Liver (tissue), 9 donors: ENCODE data around the gene PDE1C. TPM values are rescaled to one million over a fixed set of nuclear protein-coding genes. Genes with fewer than 3 reads are reported as not detected.

Experiments used
- DNase-seq: peaks from one replicate; pipeline ENCODE4 v3.0.0-alpha.2; 2017; ENCODE audit warnings: low spot score
- H3K27ac ChIP-seq, 2 donors: one replicate each; pipeline ENCODE4 v1.7.0; 2013; ENCODE audit warnings: inconsistent platforms in 2 of 2, low read length in 2 of 2, control low read depth in 1 of 2, low read depth in 1 of 2, mild to moderate bottlenecking in 1 of 2
- H3K27me3 ChIP-seq, 4 donors: one replicate each; pipeline versions ENCODE4 v1.6.1 to v1.7.0; 2013; ENCODE audit warnings: low read length in 3 of 4, inconsistent platforms in 1 of 4, mild to moderate bottlenecking in 1 of 4, moderate library complexity in 1 of 4; ENCODE audit not compliant: control insufficient read depth in 4 of 4, insufficient read depth in 4 of 4
- H3K36me3 ChIP-seq, 4 donors: one replicate each; pipeline versions ENCODE4 v1.6.1 to v1.7.0; 2013; ENCODE audit warnings: low read length in 3 of 4, mild to moderate bottlenecking in 3 of 4, low read depth in 1 of 4, moderate library complexity in 1 of 4; ENCODE audit not compliant: control insufficient read depth in 4 of 4, insufficient read depth in 3 of 4
- H3K4me1 ChIP-seq, 4 donors: one replicate each; pipeline versions ENCODE4 v1.6.1 to v1.7.0; 2013; ENCODE audit warnings: low read length in 3 of 4, mild to moderate bottlenecking in 3 of 4, moderate library complexity in 1 of 4; ENCODE audit not compliant: control insufficient read depth in 4 of 4, insufficient read depth in 4 of 4
- H3K4me3 ChIP-seq, 3 donors: one replicate each; pipeline versions ENCODE4 v1.6.1 to v1.7.0; 2013; ENCODE audit warnings: low read length in 3 of 3, control low read depth in 1 of 3, low read depth in 1 of 3, mild to moderate bottlenecking in 1 of 3
- H3K9ac ChIP-seq, 2 donors: one replicate each; pipeline ENCODE4 v1.7.0; 2013; ENCODE audit warnings: low read length in 2 of 2, mild to moderate bottlenecking in 2 of 2, moderate library complexity in 2 of 2, control low read depth in 1 of 2, low read depth in 1 of 2
- H3K9me3 ChIP-seq, 4 donors: one replicate each; pipeline versions ENCODE4 v1.6.1 to v1.7.0; 2013; ENCODE audit warnings: low read length in 3 of 4; ENCODE audit not compliant: control insufficient read depth in 4 of 4
- EGR1 ChIP-seq, 2 donors: IDR thresholded peaks; 2 replicates each; pipeline ENCODE4 v1.6.1; 2016 to 2018; ENCODE audit warnings: antibody characterized with exemption in 2 of 2, low read depth in 2 of 2
- FOXA1 ChIP-seq: IDR thresholded peaks from 2 replicates; pipeline ENCODE4 v1.6.1; 2016; ENCODE audit warnings: antibody characterized with exemption
- FOXA2 ChIP-seq: IDR thresholded peaks from 2 replicates; pipeline ENCODE4 v1.6.1; 2016; ENCODE audit warnings: antibody characterized with exemption
- GABPA ChIP-seq, 2 donors: IDR thresholded peaks in 1 of 2; conservative IDR thresholded peaks in 1 of 2; 2 replicates each; pipeline ENCODE4 v1.6.1; 2016; ENCODE audit warnings: antibody characterized with exemption in 2 of 2, mild to moderate bottlenecking in 1 of 2, moderate library complexity in 1 of 2
- HNF4G ChIP-seq: IDR thresholded peaks from 2 replicates; pipeline ENCODE4 v1.6.1; 2016; ENCODE audit warnings: antibody characterized with exemption
- JUND ChIP-seq, 2 donors: IDR thresholded peaks; 2 replicates each; pipeline ENCODE4 v1.6.1; 2016; ENCODE audit warnings: antibody characterized with exemption in 2 of 2
- RAD21 ChIP-seq, 2 donors: IDR thresholded peaks; 2 replicates each; pipeline ENCODE4 v1.6.1; 2016; ENCODE audit warnings: antibody characterized with exemption in 2 of 2, mild to moderate bottlenecking in 2 of 2
- TAF1 ChIP-seq: conservative IDR thresholded peaks from 2 replicates; pipeline ENCODE4 v1.6.1; 2016; ENCODE audit warnings: antibody characterized with exemption, mild to moderate bottlenecking
- WGBS: extraction: QIAGEN DNeasy Blood & Tissue Kit; methylation state at CpG from one replicate; pipeline ENCODE4 v1.1.7; 2013; 5-methylcytosine and 5-hydroxymethylcytosine counted together
- polyA plus RNA-seq, 2 donors: library from polyadenylated mRNA; stranded (reverse) in 1 of 2; unstranded in 1 of 2; fragments of 200-250 nt in 1 of 2; fragments of >200 nt in 1 of 2; fragmentation: Nextera tagmentation in 1 of 2; extraction: Ambion mirVana in 1 of 2; gene quantifications; one replicate each; pipeline versions ENCODE4 v1.2.1 to v1.2.3, GENCODE V29; 2013 to 2015
- total RNA-seq, 2 donors: library from RNA; depleted of rRNA; stranded (reverse); fragments of >200 nt; gene quantifications; one replicate each; pipeline ENCODE4 v1.2.3, GENCODE V29; 2014
- TF ChIP-seq, protein P1 (sequence below): fragments of 150-350 bp; IDR thresholded peaks from 2 replicates; pipeline ENCODE4 v1.5.1; 2017; ENCODE audit warnings: improper control_type of control experiment, low read depth, low read length; ENCODE audit not compliant: missing input control
- TF ChIP-seq, protein P2 (sequence below): IDR thresholded peaks from 2 replicates; pipeline ENCODE4 v1.6.1; 2016; ENCODE audit warnings: antibody characterized with exemption, mild to moderate bottlenecking
- TF ChIP-seq, protein P3 (sequence below): IDR thresholded peaks from 2 replicates; pipeline ENCODE4 v1.6.1; 2016; ENCODE audit warnings: antibody characterized with exemption
- donor health status: healthy.
- donor health status: healthy.
- donor health status: healthy.
- donor health status: healthy.
- donor health status: healthy.

The PDE1C gene
- total and polyA plus RNA-seq, 4 donors = 0.05 to 0.92 (median 0.47) TPM; not detected in 1

DNA sequence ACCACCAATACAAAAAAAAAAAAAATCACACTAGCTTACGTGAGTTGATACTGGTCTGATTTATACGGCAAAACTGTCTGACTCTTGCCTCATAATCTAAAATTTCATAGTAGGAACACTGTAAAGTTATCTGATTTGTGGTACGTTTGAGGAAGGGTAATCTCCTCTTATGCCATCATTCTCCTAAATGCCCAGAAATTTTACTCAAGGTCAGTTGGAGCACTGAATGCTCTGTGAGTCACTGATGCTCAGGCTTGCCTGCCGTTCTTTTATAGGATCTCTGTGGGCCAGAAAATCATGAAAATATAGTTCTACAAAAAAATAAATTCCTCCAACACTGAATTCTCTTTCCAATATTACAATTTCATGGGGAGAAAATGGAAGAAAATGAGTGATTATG is 135.7 kb downstream of the PDE1C start:
- H3K9ac ChIP-seq = no peak overlapping the region
- no peaks in the 10 kb centered on the region for H3K36me3 ChIP-seq
- H3K27me3 ChIP-seq = no peaks in the 10 kb centered on the region
- DNase-seq = no peak
- TF ChIP-seq, protein P1, sequence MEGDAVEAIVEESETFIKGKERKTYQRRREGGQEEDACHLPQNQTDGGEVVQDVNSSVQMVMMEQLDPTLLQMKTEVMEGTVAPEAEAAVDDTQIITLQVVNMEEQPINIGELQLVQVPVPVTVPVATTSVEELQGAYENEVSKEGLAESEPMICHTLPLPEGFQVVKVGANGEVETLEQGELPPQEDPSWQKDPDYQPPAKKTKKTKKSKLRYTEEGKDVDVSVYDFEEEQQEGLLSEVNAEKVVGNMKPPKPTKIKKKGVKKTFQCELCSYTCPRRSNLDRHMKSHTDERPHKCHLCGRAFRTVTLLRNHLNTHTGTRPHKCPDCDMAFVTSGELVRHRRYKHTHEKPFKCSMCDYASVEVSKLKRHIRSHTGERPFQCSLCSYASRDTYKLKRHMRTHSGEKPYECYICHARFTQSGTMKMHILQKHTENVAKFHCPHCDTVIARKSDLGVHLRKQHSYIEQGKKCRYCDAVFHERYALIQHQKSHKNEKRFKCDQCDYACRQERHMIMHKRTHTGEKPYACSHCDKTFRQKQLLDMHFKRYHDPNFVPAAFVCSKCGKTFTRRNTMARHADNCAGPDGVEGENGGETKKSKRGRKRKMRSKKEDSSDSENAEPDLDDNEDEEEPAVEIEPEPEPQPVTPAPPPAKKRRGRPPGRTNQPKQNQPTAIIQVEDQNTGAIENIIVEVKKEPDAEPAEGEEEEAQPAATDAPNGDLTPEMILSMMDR = no peak
- TF ChIP-seq, protein P2, sequence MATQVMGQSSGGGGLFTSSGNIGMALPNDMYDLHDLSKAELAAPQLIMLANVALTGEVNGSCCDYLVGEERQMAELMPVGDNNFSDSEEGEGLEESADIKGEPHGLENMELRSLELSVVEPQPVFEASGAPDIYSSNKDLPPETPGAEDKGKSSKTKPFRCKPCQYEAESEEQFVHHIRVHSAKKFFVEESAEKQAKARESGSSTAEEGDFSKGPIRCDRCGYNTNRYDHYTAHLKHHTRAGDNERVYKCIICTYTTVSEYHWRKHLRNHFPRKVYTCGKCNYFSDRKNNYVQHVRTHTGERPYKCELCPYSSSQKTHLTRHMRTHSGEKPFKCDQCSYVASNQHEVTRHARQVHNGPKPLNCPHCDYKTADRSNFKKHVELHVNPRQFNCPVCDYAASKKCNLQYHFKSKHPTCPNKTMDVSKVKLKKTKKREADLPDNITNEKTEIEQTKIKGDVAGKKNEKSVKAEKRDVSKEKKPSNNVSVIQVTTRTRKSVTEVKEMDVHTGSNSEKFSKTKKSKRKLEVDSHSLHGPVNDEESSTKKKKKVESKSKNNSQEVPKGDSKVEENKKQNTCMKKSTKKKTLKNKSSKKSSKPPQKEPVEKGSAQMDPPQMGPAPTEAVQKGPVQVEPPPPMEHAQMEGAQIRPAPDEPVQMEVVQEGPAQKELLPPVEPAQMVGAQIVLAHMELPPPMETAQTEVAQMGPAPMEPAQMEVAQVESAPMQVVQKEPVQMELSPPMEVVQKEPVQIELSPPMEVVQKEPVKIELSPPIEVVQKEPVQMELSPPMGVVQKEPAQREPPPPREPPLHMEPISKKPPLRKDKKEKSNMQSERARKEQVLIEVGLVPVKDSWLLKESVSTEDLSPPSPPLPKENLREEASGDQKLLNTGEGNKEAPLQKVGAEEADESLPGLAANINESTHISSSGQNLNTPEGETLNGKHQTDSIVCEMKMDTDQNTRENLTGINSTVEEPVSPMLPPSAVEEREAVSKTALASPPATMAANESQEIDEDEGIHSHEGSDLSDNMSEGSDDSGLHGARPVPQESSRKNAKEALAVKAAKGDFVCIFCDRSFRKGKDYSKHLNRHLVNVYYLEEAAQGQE = no peak
- TF ChIP-seq FOXA1 (no peak), TAF1 (no peak), HNF4G (no peak), RAD21 (IDR thresholded peaks at IDR 0.05) (no peak)
- TF ChIP-seq, protein P3, sequence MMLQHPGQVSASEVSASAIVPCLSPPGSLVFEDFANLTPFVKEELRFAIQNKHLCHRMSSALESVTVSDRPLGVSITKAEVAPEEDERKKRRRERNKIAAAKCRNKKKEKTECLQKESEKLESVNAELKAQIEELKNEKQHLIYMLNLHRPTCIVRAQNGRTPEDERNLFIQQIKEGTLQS = no peak
- H3K4me3 ChIP-seq = no peak overlapping the region
- 83% methylated on average over 4 of the region's 4 CpGs for WGBS
- no peaks in the 10 kb centered on the region for H3K9me3 ChIP-seq
- H3K4me1 ChIP-seq = no peaks in the 10 kb centered on the region
- no peak overlapping the region for H3K27ac ChIP-seq

DNA sequence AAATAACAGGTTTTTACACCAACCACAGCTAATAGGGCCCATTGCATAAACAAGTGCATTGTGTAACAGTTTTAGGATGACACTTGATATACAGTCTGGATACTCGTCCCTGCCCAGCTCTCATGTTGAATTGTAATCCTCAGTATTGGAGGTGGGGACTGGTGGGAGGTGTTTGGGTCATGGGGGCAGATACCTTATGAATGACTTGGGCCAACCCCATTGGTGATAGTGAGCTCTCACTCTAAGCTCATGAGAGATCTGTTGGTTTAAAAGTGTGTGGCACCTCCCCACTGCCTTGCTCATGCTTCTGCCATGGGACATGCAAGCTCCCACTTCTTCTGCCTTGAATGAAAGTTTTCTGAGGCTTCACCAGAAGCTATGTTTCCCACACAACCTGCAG is 136.7 kb downstream of the PDE1C start:
- Histone ChIP-seq H3K4me1 (no peaks in the 10 kb centered on the region), H3K36me3 (no peaks in the 10 kb centered on the region), H3K9me3 (no peaks in the 10 kb centered on the region), H3K27ac (no peak overlapping the region), H3K9ac (no peak overlapping the region), H3K27me3 (no peaks in the 10 kb centered on the region), H3K4me3 (no peak overlapping the region)
- TF ChIP-seq, protein P1 = no peak
- TF ChIP-seq, protein P2 = no peak
- TF ChIP-seq FOXA1 (no peak), JUND (IDR thresholded peaks at IDR 0.05) (no peak), FOXA2 (no peak), RAD21 (IDR thresholded peaks at IDR 0.05) (no peak), EGR1 (IDR thresholded peaks at IDR 0.05; ENCODE audit: low read depth in 2 of 2) (no peak), GABPA (IDR thresholded peaks at IDR 0.05 in 1 of 2, conservative IDR thresholded peaks at IDR 0.05 in 1 of 2) (no peak), TAF1 (no peak)
- WGBS = 55% methylated on average over 1 of the region's 1 CpG
- DNase-seq = no peak
